HL-60 (cell line): Measurements from ENCODE around the gene LITAFD.

Experiments
- GABPA ChIP-seq: IDR thresholded peaks from 2 replicates; pipeline ENCODE4 v1.6.1; 2012; ENCODE audit warnings: low read depth
- POLR2AphosphoS5 ChIP-seq: IDR thresholded peaks from 2 replicates; pipeline ENCODE4 v1.6.1; 2012; ENCODE audit warnings: low read depth
- SPI1 ChIP-seq: IDR thresholded peaks from 2 replicates; pipeline ENCODE4 v1.6.1; 2012; ENCODE audit warnings: low read depth, mild to moderate bottlenecking, borderline replicate concordance
- TF ChIP-seq, protein P1 (sequence below): IDR thresholded peaks from one replicate; pipeline ENCODE4 v1.5.1; 2011; ENCODE audit warnings: low read length, control low read depth, inconsistent platforms; ENCODE audit not compliant: insufficient read depth

DNA sequence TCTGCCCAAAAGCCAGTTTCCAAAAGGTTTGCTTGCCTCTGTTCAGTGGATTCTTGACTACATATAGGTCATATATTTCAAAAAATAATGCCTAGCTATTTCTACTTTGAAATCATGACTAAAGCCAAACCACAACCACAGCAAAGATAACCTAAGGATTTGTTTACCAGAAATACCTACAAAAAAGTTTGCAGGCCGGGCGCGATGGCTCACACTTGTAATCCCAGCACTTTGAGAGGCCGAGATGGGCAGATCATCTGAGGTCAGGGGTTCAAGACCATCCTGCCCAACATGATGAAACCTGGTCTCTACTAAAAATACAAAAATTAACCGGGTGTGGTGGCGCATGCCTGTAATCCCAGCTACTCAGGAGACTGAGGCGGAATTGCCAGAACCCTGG lies 28.5 kb upstream of the LITAFD start:
- TF ChIP-seq GABPA (no peak), POLR2AphosphoS5 (no peak), SPI1 (no peak)
- TF ChIP-seq, protein P1, sequence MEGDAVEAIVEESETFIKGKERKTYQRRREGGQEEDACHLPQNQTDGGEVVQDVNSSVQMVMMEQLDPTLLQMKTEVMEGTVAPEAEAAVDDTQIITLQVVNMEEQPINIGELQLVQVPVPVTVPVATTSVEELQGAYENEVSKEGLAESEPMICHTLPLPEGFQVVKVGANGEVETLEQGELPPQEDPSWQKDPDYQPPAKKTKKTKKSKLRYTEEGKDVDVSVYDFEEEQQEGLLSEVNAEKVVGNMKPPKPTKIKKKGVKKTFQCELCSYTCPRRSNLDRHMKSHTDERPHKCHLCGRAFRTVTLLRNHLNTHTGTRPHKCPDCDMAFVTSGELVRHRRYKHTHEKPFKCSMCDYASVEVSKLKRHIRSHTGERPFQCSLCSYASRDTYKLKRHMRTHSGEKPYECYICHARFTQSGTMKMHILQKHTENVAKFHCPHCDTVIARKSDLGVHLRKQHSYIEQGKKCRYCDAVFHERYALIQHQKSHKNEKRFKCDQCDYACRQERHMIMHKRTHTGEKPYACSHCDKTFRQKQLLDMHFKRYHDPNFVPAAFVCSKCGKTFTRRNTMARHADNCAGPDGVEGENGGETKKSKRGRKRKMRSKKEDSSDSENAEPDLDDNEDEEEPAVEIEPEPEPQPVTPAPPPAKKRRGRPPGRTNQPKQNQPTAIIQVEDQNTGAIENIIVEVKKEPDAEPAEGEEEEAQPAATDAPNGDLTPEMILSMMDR = no peak
